ENCODE measurements around the gene ZNF362.

Gene ZNF362

DNA sequence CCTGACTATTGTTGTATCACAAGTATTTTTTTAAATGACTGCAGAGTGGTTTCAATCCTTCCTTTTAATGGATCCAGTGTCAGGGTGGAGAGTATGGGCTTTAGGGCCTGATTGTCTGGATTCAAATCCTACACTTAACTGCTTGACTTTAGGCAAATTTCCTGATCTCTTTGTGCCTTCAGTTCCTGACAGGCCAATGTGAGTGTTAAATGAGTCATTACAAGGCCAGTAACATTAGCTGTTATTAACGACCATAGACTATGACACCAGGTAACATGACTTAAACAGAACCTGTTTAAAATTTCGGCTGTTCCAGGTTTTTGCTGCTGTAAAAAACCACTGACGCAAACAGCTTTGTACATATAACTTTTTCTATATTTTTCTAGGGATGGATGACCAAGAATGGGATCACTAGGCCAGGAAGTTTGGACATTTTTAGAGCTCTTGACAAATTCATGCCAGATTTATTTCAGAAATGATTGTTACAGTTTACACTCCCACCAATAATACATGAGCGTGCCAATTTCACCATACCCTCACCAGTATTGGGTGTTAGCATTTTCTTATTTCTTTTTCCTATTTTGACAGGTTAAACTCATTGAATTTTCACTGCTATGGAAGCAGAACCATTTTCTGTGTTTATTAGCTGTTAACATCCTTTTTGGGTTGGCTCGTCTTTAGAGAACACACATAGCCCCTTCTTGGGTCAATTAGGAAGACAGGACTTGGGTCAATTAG is 11.3 kb downstream of the ZNF362 start:
- no peak for DNase-seq (ENCODE audit: low spot score)
- Mint-ChIP-seq H3K9me3 (no peaks in the 10 kb centered on the region), H3K36me3 (ENCODE audit: low read depth) (peaks cover 5% of the 10 kb centered on the region), H3K4me3 (no peak overlapping the region), H3K27ac (no peak overlapping the region), H3K4me1 (ENCODE audit: low read depth) (peaks cover 4% of the 10 kb centered on the region), H3K27me3 (ENCODE audit: low read depth) (no peaks in the 10 kb centered on the region)

DNA sequence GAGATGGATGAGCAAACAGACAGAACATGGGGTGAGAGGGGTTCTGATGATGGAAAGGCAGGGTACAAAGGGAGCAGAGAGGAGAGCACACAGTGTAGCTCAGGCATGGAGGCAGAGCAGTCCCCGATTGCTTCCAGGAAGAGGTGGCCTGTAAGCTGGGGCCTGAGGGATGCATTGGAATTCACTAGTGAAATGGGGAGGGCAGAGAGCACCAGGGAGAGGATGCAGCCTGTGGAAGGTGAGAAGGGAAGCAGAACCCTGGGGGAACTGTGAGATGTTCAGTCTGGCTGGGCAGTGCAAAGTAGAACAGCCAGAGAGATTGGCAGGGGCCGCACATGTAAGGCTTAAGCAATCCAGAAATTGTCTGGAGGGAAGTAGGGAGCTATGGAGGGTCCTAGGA is 12.2 kb downstream of the ZNF362 start:
- peaks cover 13% of the 10 kb centered on the region for H3K4me1 Mint-ChIP-seq (ENCODE audit: low read depth)
- peaks cover 8% of the 10 kb centered on the region for H3K36me3 Mint-ChIP-seq (ENCODE audit: low read depth)
- H3K9me3 Mint-ChIP-seq = no peaks in the 10 kb centered on the region
- H3K27me3 Mint-ChIP-seq (ENCODE audit: low read depth) = no peaks in the 10 kb centered on the region
- no peak overlapping the region for H3K4me3 Mint-ChIP-seq
- no peak for DNase-seq (ENCODE audit: low spot score)
- no peak overlapping the region for H3K27ac Mint-ChIP-seq

DNA sequence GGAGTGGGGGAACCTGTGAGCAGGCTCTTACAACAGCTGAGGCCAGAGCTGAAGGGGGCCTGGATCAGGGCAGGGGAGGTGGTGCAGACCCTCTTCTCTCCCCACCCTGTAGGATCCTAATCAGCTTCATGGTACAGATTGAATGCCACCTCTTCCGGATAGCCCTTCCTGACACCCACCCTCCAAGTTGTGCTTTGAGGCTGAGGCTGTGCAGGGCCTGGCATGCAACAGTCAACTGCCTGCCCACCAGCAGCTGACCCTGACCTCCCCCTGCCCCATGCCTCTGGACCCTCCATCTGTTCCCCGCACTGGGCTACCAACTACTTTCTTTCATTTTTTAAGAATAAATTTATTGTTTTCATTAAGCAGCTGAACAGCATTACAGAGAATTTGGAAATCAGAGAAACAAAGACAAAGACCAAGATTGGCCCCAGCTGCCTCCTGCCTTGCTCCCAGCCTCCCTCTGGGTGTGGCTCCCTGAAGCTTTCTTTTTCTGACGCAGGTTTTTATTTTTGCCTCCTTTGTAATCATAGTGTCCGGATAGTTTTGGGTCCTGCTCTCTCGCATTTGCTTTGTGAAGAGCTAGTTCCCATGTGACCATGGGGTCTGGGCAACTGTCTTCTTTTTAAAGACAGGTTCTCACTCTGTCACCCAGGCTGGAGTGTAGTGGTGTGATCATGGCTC is 12.8 kb downstream of the ZNF362 start:
- peaks cover 8% of the 10 kb centered on the region for H3K36me3 Mint-ChIP-seq (ENCODE audit: low read depth)
- no peak overlapping the region for H3K27ac Mint-ChIP-seq
- no peak overlapping the region for H3K4me3 Mint-ChIP-seq
- no peak for DNase-seq (ENCODE audit: low spot score)
- no peaks in the 10 kb centered on the region for H3K9me3 Mint-ChIP-seq
- no peaks in the 10 kb centered on the region for H3K27me3 Mint-ChIP-seq (ENCODE audit: low read depth)
- peaks cover 17% of the 10 kb centered on the region for H3K4me1 Mint-ChIP-seq (ENCODE audit: low read depth)

DNA sequence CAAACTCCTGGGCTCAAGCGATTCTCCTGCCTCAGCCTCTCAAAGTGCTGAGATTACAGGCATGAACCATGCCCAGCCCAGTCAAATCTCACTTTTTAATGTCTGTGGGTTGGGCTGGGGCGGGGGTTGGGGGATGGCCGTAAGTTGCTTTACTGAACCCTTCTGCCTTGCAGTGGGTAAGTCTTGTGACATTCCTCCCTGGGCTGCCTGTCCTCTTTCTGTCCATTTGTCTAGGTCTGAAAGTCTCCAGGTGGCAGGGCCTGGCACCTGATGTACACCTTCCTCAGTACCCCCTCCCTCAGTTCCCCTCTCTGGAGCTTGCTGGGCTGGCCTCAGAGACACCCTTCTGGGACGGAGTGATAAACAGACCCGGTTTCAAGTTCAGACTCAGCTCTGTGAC is 13.3 kb downstream of the ZNF362 start:
- no peak for DNase-seq (ENCODE audit: low spot score)
- H3K4me1 Mint-ChIP-seq (ENCODE audit: low read depth) = peaks cover 21% of the 10 kb centered on the region
- no peaks in the 10 kb centered on the region for H3K27me3 Mint-ChIP-seq (ENCODE audit: low read depth)
- H3K36me3 Mint-ChIP-seq (ENCODE audit: low read depth) = peaks cover 8% of the 10 kb centered on the region
- no peak overlapping the region for H3K4me3 Mint-ChIP-seq
- H3K27ac Mint-ChIP-seq = no peak overlapping the region
- no peaks in the 10 kb centered on the region for H3K9me3 Mint-ChIP-seq

DNA sequence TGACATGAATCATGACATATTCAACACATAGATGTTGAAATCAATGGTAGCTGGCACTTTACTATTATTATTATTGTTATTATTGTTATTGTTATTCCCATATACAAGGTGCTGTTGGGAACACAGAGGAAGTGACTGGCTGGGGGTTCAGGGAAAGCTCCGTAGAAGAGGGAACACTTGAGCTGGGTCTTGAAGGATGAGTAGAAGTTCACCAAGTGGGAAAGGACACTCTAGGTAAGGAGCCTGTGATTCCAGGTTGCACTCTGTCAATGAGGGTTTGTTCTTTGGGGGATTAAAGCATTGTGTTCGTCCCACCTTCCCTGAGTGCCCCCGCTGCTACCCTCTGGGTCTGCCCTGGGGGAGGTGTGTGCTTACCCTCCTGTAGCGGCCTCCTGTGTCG is 14.1 kb downstream of the ZNF362 start:
- H3K4me1 Mint-ChIP-seq (ENCODE audit: low read depth) = peaks cover 21% of the 10 kb centered on the region
- peaks cover 8% of the 10 kb centered on the region for H3K36me3 Mint-ChIP-seq (ENCODE audit: low read depth)
- no peak for DNase-seq (ENCODE audit: low spot score)
- no peak overlapping the region for H3K4me3 Mint-ChIP-seq
- no peaks in the 10 kb centered on the region for H3K9me3 Mint-ChIP-seq
- no peak overlapping the region for H3K27ac Mint-ChIP-seq
- no peaks in the 10 kb centered on the region for H3K27me3 Mint-ChIP-seq (ENCODE audit: low read depth)

DNA sequence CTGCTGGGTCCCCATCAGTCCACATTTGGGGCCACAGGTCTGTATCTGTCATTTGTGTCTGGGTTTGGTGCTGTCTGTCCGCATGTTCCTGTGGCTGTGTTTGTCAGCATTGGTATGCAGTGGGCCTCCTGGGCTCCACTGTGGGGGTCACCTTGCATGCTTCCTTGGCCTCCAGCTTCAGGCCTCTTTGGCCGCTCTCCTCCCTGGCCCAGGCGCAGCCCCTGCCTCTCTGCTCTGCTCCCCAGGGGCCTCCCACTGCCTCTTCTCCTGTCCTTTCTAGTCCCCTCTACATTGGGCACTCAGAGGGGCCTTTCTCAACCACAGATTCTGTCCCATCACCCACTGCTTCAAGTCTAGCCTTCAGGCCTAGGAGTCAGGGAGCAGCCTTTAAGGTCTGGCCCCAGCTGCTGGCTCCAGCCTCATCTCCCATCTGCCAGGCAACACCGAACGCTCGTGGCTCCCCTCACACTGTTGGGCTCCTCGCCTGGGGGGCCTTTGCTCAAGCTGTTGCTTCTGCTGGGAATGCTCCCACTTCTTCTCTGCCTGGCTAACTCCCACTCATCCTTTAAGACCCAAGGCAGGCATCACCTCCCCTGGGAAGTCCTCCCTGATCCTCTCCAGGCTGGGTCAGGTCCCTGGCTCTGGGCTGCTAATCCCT is 14.6 kb downstream of the ZNF362 start:
- no peak for DNase-seq (ENCODE audit: low spot score)
- no peaks in the 10 kb centered on the region for H3K9me3 Mint-ChIP-seq
- peak overlapping the region; percentile 64 for H3K27ac Mint-ChIP-seq
- H3K4me3 Mint-ChIP-seq = no peak overlapping the region
- peaks cover 8% of the 10 kb centered on the region for H3K36me3 Mint-ChIP-seq (ENCODE audit: low read depth)
- H3K4me1 Mint-ChIP-seq (ENCODE audit: low read depth) = peaks cover 21% of the 10 kb centered on the region
- H3K27me3 Mint-ChIP-seq (ENCODE audit: low read depth) = no peaks in the 10 kb centered on the region

DNA sequence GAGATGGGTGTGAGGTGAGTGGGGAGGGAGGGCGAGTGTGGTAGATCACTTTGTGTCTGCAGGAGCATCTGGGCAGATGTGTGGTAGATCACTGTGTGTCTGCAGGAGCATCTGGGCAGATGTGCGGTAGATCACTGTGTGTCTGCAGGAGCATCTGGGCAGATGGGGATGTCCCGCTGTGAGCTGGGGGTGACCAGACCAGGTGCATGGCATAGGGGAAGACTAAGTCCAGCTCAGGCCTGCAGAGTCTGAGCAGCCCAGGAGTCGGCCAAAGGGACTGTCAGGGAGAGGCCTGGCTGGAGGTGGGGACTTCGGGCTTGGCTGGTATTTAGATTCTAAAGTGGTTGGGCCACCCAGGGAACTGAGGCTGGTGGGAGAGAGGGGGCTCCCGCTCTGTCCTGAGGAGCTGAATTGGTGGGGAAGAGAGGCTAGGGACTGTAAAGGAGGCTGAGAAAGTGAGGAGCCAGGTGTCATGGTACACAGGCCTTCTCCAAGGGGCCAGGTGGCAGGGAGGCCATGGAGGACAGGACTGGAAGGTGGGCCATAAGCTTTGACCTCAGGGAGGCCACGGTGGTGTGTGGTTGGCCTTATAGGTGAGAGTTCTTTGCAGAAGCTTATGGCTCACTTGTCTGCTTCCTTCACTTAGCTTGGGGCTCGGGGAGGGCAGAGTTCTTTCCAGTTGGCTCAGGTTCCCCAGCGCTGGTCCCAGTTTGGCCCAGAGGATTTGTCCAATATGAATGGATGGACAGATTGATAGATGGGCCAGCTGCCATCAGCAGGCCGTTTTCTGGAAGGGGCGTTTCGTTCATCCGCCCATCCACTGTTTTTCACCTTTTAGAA is 15.6 kb downstream of the ZNF362 start:
- Mint-ChIP-seq H3K36me3 (ENCODE audit: low read depth) (peaks cover 9% of the 10 kb centered on the region), H3K27ac (peak overlapping the region; percentile 53), H3K9me3 (no peaks in the 10 kb centered on the region), H3K27me3 (ENCODE audit: low read depth) (no peaks in the 10 kb centered on the region), H3K4me3 (no peak overlapping the region), H3K4me1 (ENCODE audit: low read depth) (peaks cover 21% of the 10 kb centered on the region)
- DNase-seq (ENCODE audit: low spot score) = no peak

DNA sequence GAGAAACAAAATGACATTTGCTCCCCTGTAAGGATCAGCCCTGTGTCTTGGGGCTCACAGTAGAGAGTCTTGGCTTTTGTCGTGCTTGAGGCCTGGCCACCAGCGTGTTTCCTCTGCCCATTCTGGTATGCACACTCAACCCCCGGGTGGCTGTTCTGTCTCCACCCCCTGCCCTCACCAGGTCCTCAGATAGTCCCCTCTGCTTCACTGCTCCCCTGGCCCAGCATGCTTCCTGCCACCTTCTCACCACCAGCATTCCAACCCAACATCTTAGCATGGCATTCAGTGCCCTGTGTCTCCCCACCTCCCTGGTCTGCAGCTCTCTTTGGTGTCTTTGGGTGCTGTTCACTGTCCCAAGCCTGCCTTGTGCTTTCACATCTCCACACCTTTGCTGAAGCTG is 16.2 kb downstream of the ZNF362 start:
- Mint-ChIP-seq H3K4me1 (ENCODE audit: low read depth) (peaks cover 19% of the 10 kb centered on the region), H3K27me3 (ENCODE audit: low read depth) (no peaks in the 10 kb centered on the region), H3K4me3 (no peak overlapping the region), H3K36me3 (ENCODE audit: low read depth) (peaks cover 13% of the 10 kb centered on the region), H3K9me3 (no peaks in the 10 kb centered on the region), H3K27ac (peak overlapping the region; percentile 78)
- no peak for DNase-seq (ENCODE audit: low spot score)

DNA sequence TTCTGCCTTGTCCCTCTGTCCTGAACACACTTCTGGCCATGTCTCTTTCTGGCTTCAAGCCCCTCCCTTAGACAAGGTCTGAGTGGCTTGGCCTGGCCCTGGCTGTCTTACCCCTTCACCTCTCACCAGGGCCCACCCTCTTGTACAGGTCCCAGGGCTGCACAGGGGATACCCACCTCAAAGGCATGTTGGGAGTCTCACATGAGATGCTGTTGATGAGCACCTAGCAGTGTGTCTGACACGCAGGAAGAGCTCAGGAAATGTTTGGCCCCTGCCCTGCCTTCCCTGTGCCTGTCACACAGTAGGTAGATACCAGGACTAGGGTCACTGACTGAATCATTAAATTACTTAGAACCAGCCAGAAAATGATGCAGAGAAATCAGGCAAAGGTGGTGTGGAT is 16.6 kb downstream of the ZNF362 start:
- no peaks in the 10 kb centered on the region for H3K27me3 Mint-ChIP-seq (ENCODE audit: low read depth)
- peak overlapping the region; percentile 78 for H3K27ac Mint-ChIP-seq
- no peak for DNase-seq (ENCODE audit: low spot score)
- H3K4me3 Mint-ChIP-seq = no peak overlapping the region
- peaks cover 19% of the 10 kb centered on the region for H3K4me1 Mint-ChIP-seq (ENCODE audit: low read depth)
- peaks cover 14% of the 10 kb centered on the region for H3K36me3 Mint-ChIP-seq (ENCODE audit: low read depth)
- no peaks in the 10 kb centered on the region for H3K9me3 Mint-ChIP-seq

DNA sequence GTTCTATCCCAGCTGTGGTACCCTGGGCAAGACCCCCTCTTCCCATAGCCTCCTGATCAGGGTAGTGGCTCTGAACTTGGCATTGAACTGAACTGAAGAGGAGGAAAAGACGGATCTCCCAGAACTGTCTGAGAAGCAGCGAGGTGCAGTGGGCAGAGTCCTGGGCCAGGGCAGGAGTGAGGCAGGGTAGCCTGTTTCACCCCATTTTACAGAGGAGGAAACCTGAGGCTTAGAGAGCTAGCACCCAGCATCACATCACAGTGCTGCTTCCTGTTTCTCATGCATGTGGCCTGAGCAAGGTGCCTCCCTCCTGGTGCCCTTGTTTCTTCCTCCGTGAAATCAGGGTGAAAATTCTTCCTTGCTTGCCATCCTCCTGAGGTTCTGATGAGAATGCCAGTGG is 17.1 kb downstream of the ZNF362 start:
- no peaks in the 10 kb centered on the region for H3K9me3 Mint-ChIP-seq
- H3K4me3 Mint-ChIP-seq = no peak overlapping the region
- H3K27ac Mint-ChIP-seq = peak overlapping the region; percentile 78
- no peaks in the 10 kb centered on the region for H3K27me3 Mint-ChIP-seq (ENCODE audit: low read depth)
- DNase-seq (ENCODE audit: low spot score) = no peak
- peaks cover 19% of the 10 kb centered on the region for H3K4me1 Mint-ChIP-seq (ENCODE audit: low read depth)
- peaks cover 14% of the 10 kb centered on the region for H3K36me3 Mint-ChIP-seq (ENCODE audit: low read depth)

DNA sequence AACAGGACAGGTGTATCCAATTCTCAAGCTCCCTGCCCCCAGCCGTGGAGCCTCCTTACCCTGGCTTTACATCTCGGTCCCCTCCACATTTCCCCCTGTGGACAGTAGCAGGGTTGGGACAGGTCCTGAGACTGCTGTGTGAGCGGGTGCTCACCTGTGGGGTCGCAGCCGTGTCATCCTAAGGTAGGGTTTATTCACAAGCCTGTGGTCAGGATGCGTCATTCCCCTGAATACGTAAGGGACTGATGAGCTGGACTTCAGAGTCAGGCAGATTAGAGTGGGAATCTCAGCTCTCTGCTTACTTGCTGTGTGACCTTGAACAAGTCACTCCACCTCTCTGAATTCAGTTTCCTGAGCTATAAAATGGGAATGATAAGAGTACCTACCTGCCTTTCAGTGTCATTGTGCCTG is 17.7 kb downstream of the ZNF362 start:
- no peaks in the 10 kb centered on the region for H3K27me3 Mint-ChIP-seq (ENCODE audit: low read depth)
- peaks cover 16% of the 10 kb centered on the region for H3K36me3 Mint-ChIP-seq (ENCODE audit: low read depth)
- H3K27ac Mint-ChIP-seq = no peak overlapping the region
- DNase-seq (ENCODE audit: low spot score) = no peak
- H3K4me3 Mint-ChIP-seq = no peak overlapping the region
- H3K9me3 Mint-ChIP-seq = no peaks in the 10 kb centered on the region
- H3K4me1 Mint-ChIP-seq (ENCODE audit: low read depth) = peaks cover 19% of the 10 kb centered on the region

DNA sequence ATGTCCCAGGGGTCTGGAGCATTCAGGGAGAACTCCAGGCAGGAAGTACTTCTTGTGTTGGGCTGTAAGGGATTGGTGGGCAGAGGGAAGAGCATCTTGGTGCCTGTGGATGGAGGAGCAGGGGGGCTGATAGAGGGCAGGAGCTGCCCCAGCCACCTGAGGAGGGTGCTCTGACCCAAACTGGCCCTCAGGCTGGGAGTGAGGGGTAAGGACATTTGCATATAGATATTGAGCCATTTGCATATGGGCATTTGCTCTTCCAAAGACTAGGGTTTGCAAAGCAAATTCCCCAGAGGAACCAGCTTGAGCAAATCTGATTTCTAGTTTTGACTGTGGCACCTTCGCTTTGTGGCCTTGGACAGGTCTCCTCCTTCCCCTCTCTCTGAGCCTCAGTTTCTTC is 18.2 kb downstream of the ZNF362 start:
- H3K9me3 Mint-ChIP-seq = no peaks in the 10 kb centered on the region
- H3K27me3 Mint-ChIP-seq (ENCODE audit: low read depth) = no peaks in the 10 kb centered on the region
- peaks cover 19% of the 10 kb centered on the region for H3K4me1 Mint-ChIP-seq (ENCODE audit: low read depth)
- H3K27ac Mint-ChIP-seq = no peak overlapping the region
- no peak overlapping the region for H3K4me3 Mint-ChIP-seq
- H3K36me3 Mint-ChIP-seq (ENCODE audit: low read depth) = peaks cover 16% of the 10 kb centered on the region
- DNase-seq (ENCODE audit: low spot score) = no peak

DNA sequence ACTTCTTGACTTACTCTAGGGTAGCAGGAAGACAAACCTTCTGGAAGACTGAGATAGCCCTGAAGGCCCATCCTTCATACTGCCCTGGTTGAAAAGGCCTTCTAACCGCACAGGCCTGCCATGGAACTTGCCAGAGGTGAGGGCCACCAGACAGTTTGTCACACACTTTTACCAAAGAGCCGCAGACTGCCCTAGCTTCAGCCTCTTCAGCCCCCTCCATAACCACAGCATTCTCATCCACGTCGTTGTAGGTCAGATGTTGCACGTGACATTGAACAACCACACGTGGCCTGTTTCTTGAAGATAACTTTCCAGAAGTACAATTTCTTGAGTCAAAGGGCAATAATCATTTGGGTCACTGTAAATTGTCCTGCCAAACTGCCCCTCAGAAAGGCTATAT is 18.9 kb downstream of the ZNF362 start:
- no peak overlapping the region for H3K27ac Mint-ChIP-seq
- peaks cover 19% of the 10 kb centered on the region for H3K4me1 Mint-ChIP-seq (ENCODE audit: low read depth)

More for the DNA sequence above, 18.9 kb downstream of the ZNF362 start:
- no peaks in the 10 kb centered on the region for H3K9me3 Mint-ChIP-seq
- H3K27me3 Mint-ChIP-seq (ENCODE audit: low read depth) = no peaks in the 10 kb centered on the region
- peaks cover 18% of the 10 kb centered on the region for H3K36me3 Mint-ChIP-seq (ENCODE audit: low read depth)
- DNase-seq (ENCODE audit: low spot score) = no peak
- no peak overlapping the region for H3K4me3 Mint-ChIP-seq

Data from T-helper 2 cell treated with Interferon-gamma antibody and Interleukin-4, amounts not matched to agents 5 μg/mL and 100 μg/mL, for 36 hours (primary cell).